Posterior vena cava (tissue), 2 donors: ENCODE data around the gene ZFYVE26. TPM values are rescaled to one million over a fixed set of nuclear protein-coding genes. Genes with fewer than 3 reads are reported as not detected.

Experiments
- DNase-seq: peaks from one replicate; pipeline ENCODE4 v3.0.0-alpha.2; 2020; ENCODE audit warnings: low spot score
- intact Hi-C, 2 donors: fragments of 100-400 bp; cut with DNase I; formaldehyde crosslinking; loops; one replicate each; pipeline versions ENCODE4 v1.14.1 to v1.14.2; 2022 to 2023
- long read RNA-seq, 2 donors: library from polyadenylated mRNA; unstranded; transcript quantifications; one replicate each; pipeline ENCODE4 v2.0.0, GENCODE V29; 2020 to 2021
- total RNA-seq, 2 donors: library from RNA; stranded (reverse); fragmentation: NEBNext Ultra II Directional; extraction: Animal tissue kit (Norgen Biotek cat#: 25700); gene quantifications; one replicate each; pipeline ENCODE4 v1.2.1, GENCODE V29; 2021
- donor health status: DM: yes; HTN: yes; CAD: no.
- donor health status: DM: yes; HTN: yes; CAD: no.

Gene ZFYVE26
- 10 to 100 TPM; 18.7 to 23.1 TPM for total RNA-seq
- long read RNA-seq, donor 1, partial matches to known transcripts = 3 of 5 reads
- long read RNA-seq, donor 1, other reads (novel, unspliced or antisense) = 2 of 5 reads
- long read RNA-seq, donor 2, partial matches to known transcripts = 1 of 2 reads
- long read RNA-seq, donor 2, other reads (novel, unspliced or antisense) = 1 of 2 reads

GRCh38 chr14:67816326-67817002 lies at the start of gene ZFYVE26:
Gene ZFYVE26 (minus strand): TSS chr14:67816590. CDS start chr14:67815963, 627 bp downstream.
- DNase-seq = peak; percentile 95
- intact Hi-C loops = no loop called here

- no peak for DNase-seq
- intact Hi-C loops = no loop called here
These were observed 46.8 kb upstream of the ZFYVE26 start for GRCh38 chr14:67863223-67863622.

GRCh38 chr14:67859169-67859749 lies 42.9 kb upstream of the ZFYVE26 start:
- intact Hi-C loops = no loop called here
- no peak for DNase-seq

GRCh38 chr14:67857778-67858350 lies 41.5 kb upstream of the ZFYVE26 start:
- no peak for DNase-seq
- intact Hi-C loops = no loop called here

GRCh38 chr14:67856827-67857226 lies 40.4 kb upstream of the ZFYVE26 start:
- intact Hi-C loops = no loop called here
- DNase-seq = no peak

GRCh38 chr14:67853715-67854114 lies 37.3 kb upstream of the ZFYVE26 start:
- intact Hi-C loops = no loop called here
- no peak for DNase-seq

- no peak for DNase-seq
- intact Hi-C loops = no loop called here
These were observed 36.7 kb upstream of the ZFYVE26 start for GRCh38 chr14:67852926-67853604.

GRCh38 chr14:67851785-67852410 lies 35.5 kb upstream of the ZFYVE26 start:
- intact Hi-C loops = no loop called here
- no peak for DNase-seq

- intact Hi-C loops = no loop called here
- DNase-seq = no peak
These were observed 33.9 kb upstream of the ZFYVE26 start for GRCh38 chr14:67850066-67850830.

GRCh38 chr14:67846029-67846610 lies 29.7 kb upstream of the ZFYVE26 start:
- DNase-seq = no peak
- intact Hi-C loops = no loop called here

GRCh38 chr14:67837011-67837624 lies 20.7 kb upstream of the ZFYVE26 start:
- DNase-seq = no peak
- intact Hi-C loops = no loop called here

- intact Hi-C loops = no loop called here
- DNase-seq = no peak
These were observed 19.2 kb upstream of the ZFYVE26 start for GRCh38 chr14:67835596-67835995.

- no peak for DNase-seq
- intact Hi-C loops = no loop called here
These were observed 17.0 kb upstream of the ZFYVE26 start for GRCh38 chr14:67833403-67833802.

- peak; percentile 69 for DNase-seq
- intact Hi-C loops = no loop called here
These were observed 14.7 kb upstream of the ZFYVE26 start for GRCh38 chr14:67831113-67831512.

- DNase-seq = no peak
- intact Hi-C loops = no loop called here
These were observed 4.7 kb upstream of the ZFYVE26 start for GRCh38 chr14:67821121-67821520.

- intact Hi-C loops = no loop called here
These were observed 4.1 kb upstream of the ZFYVE26 start for GRCh38 chr14:67820428-67820971.

GRCh38 chr14:67819563-67820421 lies 3.4 kb upstream of the ZFYVE26 start, which contains the start of gene RAD51B:
Gene RAD51B (plus strand): TSS chr14:67819779.
- DNase-seq = peak; percentile 96
- intact Hi-C loops = no loop called here

More at GRCh38 chr14:67820428-67820971, 4.1 kb upstream of the ZFYVE26 start:
- no peak for DNase-seq
